ENCODE results near the gene ANKRD13B. TPM values are rescaled to one million over a fixed set of nuclear protein-coding genes. Genes with fewer than 3 reads are reported as not detected.
A peak's percentile ranks its signal among the peaks of the same experiment; 100 is the strongest.

Gene ANKRD13B
- polyA plus RNA-seq, 1 experiment: 2.5 TPM

DNA sequence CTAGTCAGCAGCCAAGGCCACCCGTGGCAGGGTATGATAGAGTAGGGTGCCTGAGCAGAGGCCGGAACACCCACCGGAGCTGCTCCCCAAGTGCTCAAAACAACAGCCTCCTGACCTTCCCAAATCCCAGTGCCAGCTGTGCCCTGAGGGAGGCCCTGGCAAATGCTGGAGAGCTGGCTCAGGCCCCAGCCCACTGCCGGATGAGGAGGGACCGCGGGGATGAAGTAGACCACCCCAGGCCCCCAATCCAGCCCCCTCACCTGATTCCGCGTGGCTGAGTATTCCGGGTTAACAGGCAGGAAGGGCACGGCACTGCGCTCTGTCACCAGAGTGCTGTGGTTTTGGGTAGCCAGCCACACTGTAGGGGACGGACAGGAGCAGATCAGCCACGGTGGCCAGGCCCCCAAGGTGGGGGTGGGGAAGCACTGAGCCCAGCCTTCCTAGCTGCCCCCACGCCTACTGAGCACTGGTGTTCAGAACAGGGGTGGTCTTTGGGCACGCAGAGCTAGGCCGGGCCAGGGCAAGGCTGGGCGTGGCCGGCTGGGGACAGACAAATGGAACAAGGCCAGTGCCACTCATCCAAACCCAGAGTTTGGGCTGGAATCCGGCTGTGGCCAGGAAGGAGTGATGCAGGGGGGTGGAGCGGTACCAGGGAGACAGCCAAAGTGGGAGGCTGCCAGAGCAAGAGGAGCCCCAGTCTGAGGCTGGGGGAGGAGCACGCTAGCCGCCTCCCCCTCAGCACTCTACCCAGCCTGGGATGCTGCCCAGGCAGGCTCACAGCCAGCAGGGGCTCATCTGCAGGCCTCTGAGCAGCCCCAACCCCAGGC is 15.3 kb upstream of the ANKRD13B start:
- CTCF ChIA-PET: interaction anchor here (1.6 to 4.6 kb wide), 2 partner anchors 40 to 208 kb away, joined by 10 to 21 read pairs; no protein-coding TSS in a partner anchor
- Histone ChIP-seq H3K27me3 (ENCODE audit: control insufficient read depth, insufficient read depth, low read length) (no peaks in the 10 kb centered on the region), H3K4me3 (ENCODE audit: low read depth, low read length) (no peak overlapping the region), H3K9me3 (ENCODE audit: control insufficient read depth, insufficient read depth, low read length) (no peaks in the 10 kb centered on the region; the same call in 1 of the 2 replicates), H3K27ac (ENCODE audit: low read depth, low read length) (no peak overlapping the region)
- TF ChIP-seq, protein P1, sequence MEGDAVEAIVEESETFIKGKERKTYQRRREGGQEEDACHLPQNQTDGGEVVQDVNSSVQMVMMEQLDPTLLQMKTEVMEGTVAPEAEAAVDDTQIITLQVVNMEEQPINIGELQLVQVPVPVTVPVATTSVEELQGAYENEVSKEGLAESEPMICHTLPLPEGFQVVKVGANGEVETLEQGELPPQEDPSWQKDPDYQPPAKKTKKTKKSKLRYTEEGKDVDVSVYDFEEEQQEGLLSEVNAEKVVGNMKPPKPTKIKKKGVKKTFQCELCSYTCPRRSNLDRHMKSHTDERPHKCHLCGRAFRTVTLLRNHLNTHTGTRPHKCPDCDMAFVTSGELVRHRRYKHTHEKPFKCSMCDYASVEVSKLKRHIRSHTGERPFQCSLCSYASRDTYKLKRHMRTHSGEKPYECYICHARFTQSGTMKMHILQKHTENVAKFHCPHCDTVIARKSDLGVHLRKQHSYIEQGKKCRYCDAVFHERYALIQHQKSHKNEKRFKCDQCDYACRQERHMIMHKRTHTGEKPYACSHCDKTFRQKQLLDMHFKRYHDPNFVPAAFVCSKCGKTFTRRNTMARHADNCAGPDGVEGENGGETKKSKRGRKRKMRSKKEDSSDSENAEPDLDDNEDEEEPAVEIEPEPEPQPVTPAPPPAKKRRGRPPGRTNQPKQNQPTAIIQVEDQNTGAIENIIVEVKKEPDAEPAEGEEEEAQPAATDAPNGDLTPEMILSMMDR (IDR thresholded peaks at IDR 0.05; ENCODE audit: low read depth, low read length): no peak
- POLR2A ChIA-PET: no interaction called here
- no peak for DNase-seq (ENCODE audit: low read depth, low spot score)

DNA sequence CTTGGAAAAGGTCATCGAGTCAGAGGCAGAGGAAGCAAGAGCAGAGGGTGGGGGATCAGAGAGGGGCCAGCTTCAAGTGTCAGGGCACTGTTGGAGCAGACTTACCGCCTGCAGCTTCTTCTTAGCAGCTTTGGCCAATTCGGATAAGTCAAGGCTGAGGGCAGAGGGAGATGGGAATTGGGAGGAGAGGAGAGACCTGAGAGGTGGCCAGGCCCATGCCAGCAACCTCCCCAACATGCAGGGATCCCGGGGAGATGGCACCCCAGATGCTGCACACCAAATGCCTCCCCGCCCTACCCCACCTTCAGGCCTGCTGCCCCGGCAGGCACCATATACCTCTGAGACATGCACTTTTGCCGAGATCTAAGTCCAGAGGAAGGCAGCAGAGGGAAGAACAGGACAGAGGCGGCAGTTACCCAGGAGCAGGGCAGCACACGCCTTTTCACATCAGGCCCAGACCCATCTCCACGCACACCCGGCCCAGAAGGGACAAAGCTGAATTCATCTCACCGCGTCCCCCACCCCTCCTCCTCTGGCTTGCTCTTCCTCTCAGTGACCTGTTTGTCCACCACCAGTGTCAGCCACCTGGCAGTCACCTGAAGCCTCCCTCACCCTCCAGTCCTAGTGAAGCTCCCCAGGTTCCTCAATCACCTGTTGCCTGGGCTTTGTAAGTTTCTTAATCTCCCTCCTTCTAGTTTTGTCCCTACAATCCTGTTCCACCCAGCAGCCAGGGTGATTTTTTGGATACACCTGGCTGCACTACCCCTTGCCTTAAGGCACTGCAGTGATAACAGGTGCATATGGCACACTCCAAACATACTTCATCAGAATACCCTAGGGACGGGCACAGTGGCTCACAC is 14.1 kb upstream of the ANKRD13B start:
- Histone ChIP-seq H3K4me3 (ENCODE audit: low read depth, low read length) (no peak overlapping the region), H3K27ac (ENCODE audit: low read depth, low read length) (no peak overlapping the region), H3K27me3 (ENCODE audit: control insufficient read depth, insufficient read depth, low read length) (no peaks in the 10 kb centered on the region), H3K9me3 (ENCODE audit: control insufficient read depth, insufficient read depth, low read length) (peaks cover 3% of the 10 kb centered on the region; the same call in 1 of the 2 replicates)
- TF ChIP-seq, protein P1 (IDR thresholded peaks at IDR 0.05; ENCODE audit: low read depth, low read length): no peak
- CTCF ChIA-PET: interaction anchor here (0.6 to 4.6 kb wide), 8 partner anchors 13 to 515 kb away, joined by 3 to 36 read pairs (median 8); partner anchors contain the start of gene ANKRD13B
- POLR2A ChIA-PET: no interaction called here
- DNase-seq (ENCODE audit: low read depth, low spot score): no peak

DNA sequence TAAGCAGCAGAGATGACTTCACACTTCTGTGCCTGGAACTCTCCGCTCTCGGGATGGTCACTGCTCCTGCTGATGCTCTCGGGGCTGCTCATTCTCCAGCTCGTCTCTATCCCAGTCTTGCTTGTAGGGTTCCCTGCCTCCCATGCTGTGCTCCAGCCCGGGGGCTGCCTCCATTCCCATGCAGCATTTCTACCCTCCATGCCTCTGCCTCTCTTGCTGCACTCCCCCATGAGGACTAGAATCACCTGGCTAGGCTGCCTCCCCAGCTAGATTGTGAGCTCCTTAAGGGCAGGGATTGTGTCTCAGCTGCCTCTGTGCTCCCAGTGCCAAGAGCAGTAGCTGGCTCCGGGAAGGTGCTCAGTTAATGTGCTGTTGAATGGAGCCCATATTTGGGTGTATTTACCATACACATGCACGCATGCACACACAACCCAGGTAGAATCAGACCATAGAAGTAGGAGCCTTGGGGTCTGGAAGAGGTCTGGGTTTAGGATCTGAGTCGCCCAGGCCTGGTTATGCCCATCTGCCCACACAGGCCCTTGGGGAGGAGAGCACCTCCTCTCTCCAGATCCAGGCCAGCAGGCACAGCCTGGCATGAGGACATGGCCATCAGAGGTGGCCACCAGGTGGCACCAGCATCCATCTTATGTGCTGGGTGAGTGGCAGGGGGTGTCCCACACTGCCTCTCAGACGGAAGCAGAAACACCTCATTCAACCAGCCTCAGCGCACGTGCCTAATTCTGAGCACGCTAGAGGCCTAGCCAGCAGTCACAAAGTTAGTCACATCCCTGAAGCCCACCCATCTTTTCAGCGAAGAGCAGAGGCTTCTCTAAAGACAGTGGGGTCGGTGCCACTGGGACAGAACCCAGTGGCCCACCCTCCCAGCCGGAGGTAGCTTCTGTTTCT is 12.8 kb upstream of the ANKRD13B start:
- peaks cover 3% of the 10 kb centered on the region; the same call in 1 of the 2 replicates for H3K9me3 ChIP-seq (ENCODE audit: control insufficient read depth, insufficient read depth, low read length)
- TF ChIP-seq, protein P1 (IDR thresholded peaks at IDR 0.05; ENCODE audit: low read depth, low read length): peak; percentile 79
- H3K4me3 ChIP-seq (ENCODE audit: low read depth, low read length): no peak overlapping the region
- CTCF ChIA-PET: interaction anchor here (0.6 to 4.6 kb wide), 25 partner anchors 8 to 513 kb away, joined by 3 to 36 read pairs (median 5); partner anchors contain the start of gene ANKRD13B
- H3K27ac ChIP-seq (ENCODE audit: low read depth, low read length): no peak overlapping the region
- DNase-seq (ENCODE audit: low read depth, low spot score): no peak
- POLR2A ChIA-PET: interaction anchor here (0.7 kb wide), 2 partner anchors 60 to 339 kb away, joined by 3 to 6 read pairs; no protein-coding TSS in a partner anchor
- H3K27me3 ChIP-seq (ENCODE audit: control insufficient read depth, insufficient read depth, low read length): no peaks in the 10 kb centered on the region

DNA sequence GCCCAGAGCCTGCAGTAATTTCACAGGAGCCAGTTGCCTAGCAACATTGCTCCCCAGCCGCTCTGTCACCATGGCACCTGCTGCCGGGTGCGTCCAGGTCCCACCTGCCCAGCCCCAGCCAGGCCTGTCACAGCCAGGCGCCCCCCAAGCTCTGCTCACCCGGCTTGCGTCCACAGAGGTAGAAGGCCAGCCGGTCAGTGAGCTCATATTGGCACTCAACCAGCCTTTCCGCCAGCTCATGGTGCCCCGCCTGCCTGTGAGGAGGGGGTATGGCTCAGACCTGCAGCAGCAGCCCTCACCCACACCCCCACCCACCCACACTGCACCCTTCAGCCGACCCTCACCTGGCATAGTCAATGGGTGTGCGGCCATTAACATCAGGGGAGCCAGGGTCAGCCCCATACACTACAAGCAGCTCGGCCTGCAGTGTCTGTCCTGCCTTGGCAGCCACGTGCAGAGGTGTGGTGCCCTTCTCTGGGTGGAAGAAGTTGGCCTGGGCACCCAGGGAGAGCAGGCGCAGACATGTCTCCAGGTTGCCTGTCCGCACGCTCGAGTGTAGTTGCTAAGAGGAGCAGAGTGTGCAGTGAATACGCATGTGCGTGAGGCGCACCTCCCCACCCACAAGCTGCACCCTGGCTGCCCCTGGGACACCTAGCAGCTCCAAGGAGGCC is 11.2 kb upstream of the ANKRD13B start:
- H3K27me3 ChIP-seq (ENCODE audit: control insufficient read depth, insufficient read depth, low read length): no peaks in the 10 kb centered on the region
- CTCF ChIA-PET: interaction anchor here (0.9 to 4.6 kb wide), 13 partner anchors 9 to 514 kb away, joined by 3 to 36 read pairs (median 7); partner anchors contain the start of genes ANKRD13B and TP53I13
- no peak overlapping the region for H3K27ac ChIP-seq (ENCODE audit: low read depth, low read length)
- TF ChIP-seq, protein P1 (IDR thresholded peaks at IDR 0.05; ENCODE audit: low read depth, low read length): no peak
- no peak for DNase-seq (ENCODE audit: low read depth, low spot score)
- peaks cover 3% of the 10 kb centered on the region; the same call in 1 of the 2 replicates for H3K9me3 ChIP-seq (ENCODE audit: control insufficient read depth, insufficient read depth, low read length)
- no peak overlapping the region for H3K4me3 ChIP-seq (ENCODE audit: low read depth, low read length)
- POLR2A ChIA-PET: no interaction called here
